ENCODE measurements around the gene NCAM1.

- TF ChIP-seq POLR2A (IDR thresholded peaks at IDR 0.05) (no peak), CTCF (IDR thresholded peaks at IDR 0.05) (no peak), POLR2AphosphoS5 (IDR thresholded peaks at IDR 0.05) (no peak)
Observed at GRCh38 chr11:113286009-113286408, 324.8 kb downstream of the NCAM1 start.

Measured in transverse colon (tissue), 4 donors.